PC-9 (cell line): Measurements from ENCODE around the gene ATP6V0B.

Experiments used
- EZH2 ChIP-seq: fragments of 200-600 bp; sonication (generic); IDR thresholded peaks from 2 replicates; pipeline ENCODE4 v1.8.0; 2017; ENCODE audit warnings: antibody characterized with exemption, low read depth
- TF ChIP-seq, protein P1 (sequence below): fragments of 200-600 bp; sonication (generic); conservative IDR thresholded peaks from 2 replicates; pipeline ENCODE4 v1.6.1; 2017; ENCODE audit warnings: mixed run types, antibody characterized with exemption, mild to moderate bottlenecking, moderate library complexity

DNA sequence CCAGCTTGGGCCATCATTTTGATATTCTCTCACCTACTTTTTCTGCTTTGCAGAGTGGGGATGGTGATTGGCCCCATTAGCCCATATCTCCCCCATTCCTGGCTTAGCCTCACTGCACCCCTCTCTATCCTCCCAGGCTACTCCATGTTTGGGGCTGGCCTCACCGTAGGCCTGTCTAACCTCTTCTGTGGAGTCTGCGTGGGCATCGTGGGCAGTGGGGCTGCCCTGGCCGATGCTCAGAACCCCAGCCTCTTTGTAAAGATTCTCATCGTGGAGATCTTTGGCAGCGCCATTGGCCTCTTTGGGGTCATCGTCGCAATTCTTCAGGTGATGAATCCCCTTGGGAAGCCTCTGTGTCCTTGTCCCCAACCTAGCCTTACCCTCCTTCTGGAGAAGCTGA is 2.1 kb downstream of the ATP6V0B start:
- TF ChIP-seq, protein P1, sequence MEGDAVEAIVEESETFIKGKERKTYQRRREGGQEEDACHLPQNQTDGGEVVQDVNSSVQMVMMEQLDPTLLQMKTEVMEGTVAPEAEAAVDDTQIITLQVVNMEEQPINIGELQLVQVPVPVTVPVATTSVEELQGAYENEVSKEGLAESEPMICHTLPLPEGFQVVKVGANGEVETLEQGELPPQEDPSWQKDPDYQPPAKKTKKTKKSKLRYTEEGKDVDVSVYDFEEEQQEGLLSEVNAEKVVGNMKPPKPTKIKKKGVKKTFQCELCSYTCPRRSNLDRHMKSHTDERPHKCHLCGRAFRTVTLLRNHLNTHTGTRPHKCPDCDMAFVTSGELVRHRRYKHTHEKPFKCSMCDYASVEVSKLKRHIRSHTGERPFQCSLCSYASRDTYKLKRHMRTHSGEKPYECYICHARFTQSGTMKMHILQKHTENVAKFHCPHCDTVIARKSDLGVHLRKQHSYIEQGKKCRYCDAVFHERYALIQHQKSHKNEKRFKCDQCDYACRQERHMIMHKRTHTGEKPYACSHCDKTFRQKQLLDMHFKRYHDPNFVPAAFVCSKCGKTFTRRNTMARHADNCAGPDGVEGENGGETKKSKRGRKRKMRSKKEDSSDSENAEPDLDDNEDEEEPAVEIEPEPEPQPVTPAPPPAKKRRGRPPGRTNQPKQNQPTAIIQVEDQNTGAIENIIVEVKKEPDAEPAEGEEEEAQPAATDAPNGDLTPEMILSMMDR, result no peak
- TF ChIP-seq EZH2, result no peak
